ENCODE results near the gene SUCO. TPM values are rescaled to one million over a fixed set of nuclear protein-coding genes. Genes with fewer than 3 reads are reported as not detected.

SUCO gene, protein sequence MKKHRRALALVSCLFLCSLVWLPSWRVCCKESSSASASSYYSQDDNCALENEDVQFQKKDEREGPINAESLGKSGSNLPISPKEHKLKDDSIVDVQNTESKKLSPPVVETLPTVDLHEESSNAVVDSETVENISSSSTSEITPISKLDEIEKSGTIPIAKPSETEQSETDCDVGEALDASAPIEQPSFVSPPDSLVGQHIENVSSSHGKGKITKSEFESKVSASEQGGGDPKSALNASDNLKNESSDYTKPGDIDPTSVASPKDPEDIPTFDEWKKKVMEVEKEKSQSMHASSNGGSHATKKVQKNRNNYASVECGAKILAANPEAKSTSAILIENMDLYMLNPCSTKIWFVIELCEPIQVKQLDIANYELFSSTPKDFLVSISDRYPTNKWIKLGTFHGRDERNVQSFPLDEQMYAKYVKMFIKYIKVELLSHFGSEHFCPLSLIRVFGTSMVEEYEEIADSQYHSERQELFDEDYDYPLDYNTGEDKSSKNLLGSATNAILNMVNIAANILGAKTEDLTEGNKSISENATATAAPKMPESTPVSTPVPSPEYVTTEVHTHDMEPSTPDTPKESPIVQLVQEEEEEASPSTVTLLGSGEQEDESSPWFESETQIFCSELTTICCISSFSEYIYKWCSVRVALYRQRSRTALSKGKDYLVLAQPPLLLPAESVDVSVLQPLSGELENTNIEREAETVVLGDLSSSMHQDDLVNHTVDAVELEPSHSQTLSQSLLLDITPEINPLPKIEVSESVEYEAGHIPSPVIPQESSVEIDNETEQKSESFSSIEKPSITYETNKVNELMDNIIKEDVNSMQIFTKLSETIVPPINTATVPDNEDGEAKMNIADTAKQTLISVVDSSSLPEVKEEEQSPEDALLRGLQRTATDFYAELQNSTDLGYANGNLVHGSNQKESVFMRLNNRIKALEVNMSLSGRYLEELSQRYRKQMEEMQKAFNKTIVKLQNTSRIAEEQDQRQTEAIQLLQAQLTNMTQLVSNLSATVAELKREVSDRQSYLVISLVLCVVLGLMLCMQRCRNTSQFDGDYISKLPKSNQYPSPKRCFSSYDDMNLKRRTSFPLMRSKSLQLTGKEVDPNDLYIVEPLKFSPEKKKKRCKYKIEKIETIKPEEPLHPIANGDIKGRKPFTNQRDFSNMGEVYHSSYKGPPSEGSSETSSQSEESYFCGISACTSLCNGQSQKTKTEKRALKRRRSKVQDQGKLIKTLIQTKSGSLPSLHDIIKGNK (N-terminal part only)
- total RNA-seq (2016; rRNA removed; fragmentation: Illumina TruSeq; extraction: Trizol) (17.0 and 25.5 TPM in 2 replicates), polyA plus RNA-seq (2011; rRNA removed) (9.7 and 12.6 TPM in 2 replicates), polyA minus RNA-seq (2011; rRNA and poly(A)+ RNA removed; ENCODE audit: low replicate concordance) (7.9 and 9.5 TPM in 2 replicates), Bru-seq, nascent RNA (percentile 91 among the genes with signal in this experiment), BruChase-seq, experiment 1, labeled RNA remaining after a 6-hour chase (percentile 85 among the genes with signal in this experiment), BruChase-seq, experiment 2, labeled RNA remaining after a 2-hour chase (percentile 84 among the genes with signal in this experiment)
- total RNA-seq (2016; cell fraction: cytosol; rRNA removed; fragmentation: Illumina TruSeq; extraction: Trizol; ENCODE audit: low read depth): 65.9 and 70.2 TPM in 2 replicates
- 13.9 and 25.8 TPM in 2 replicates for total RNA-seq (2016; cell fraction: insoluble cytoplasmic fraction; rRNA removed; fragmentation: Illumina TruSeq; extraction: Trizol)
- 31.7 and 38.0 TPM in 2 replicates for total RNA-seq (2016; cell fraction: membrane; rRNA removed; fragmentation: Illumina TruSeq; extraction: Trizol)
- total RNA-seq (2016; cell fraction: nucleus; rRNA removed; fragmentation: Illumina TruSeq; extraction: Trizol): 35.3 and 38.4 TPM in 2 replicates
- 3.5 and 6.2 TPM in 2 replicates for polyA plus RNA-seq (2011; cell fraction: cytosol; rRNA removed)
- polyA plus RNA-seq (2011; cell fraction: nucleus; rRNA removed): 8.8 and 9.3 TPM in 2 replicates
- polyA plus RNA-seq (2012): 13.9 and 15.7 TPM in 2 replicates
- polyA plus RNA-seq (2016; cell fraction: cytosol; fragmentation: Illumina TruSeq; extraction: Trizol; ENCODE audit: low read depth): 0.59 and 1.2 TPM in 2 replicates
- polyA plus RNA-seq (2016; cell fraction: insoluble cytoplasmic fraction; fragmentation: Illumina TruSeq; extraction: Trizol; ENCODE audit: low read depth): 7.9 and 9.1 TPM in 2 replicates
- polyA plus RNA-seq (2016; cell fraction: membrane; fragmentation: Illumina TruSeq; extraction: Trizol; ENCODE audit: low read depth): 2.2 and 2.3 TPM in 2 replicates
- polyA plus RNA-seq (2016; cell fraction: nucleus; fragmentation: Illumina TruSeq; extraction: Trizol; ENCODE audit: insufficient read depth, low read depth): 30.4 and 33.6 TPM in 2 replicates
- 16.8 and 28.4 TPM in 2 replicates for polyA minus RNA-seq (2011; cell fraction: cytosol; rRNA and poly(A)+ RNA removed)
- 75.8 and 83.0 TPM in 2 replicates for polyA minus RNA-seq (2011; cell fraction: nucleus; rRNA and poly(A)+ RNA removed)
- long read RNA-seq, experiment 1, partial matches to known transcripts: 2 of 4 reads
- long read RNA-seq, experiment 1, other reads (novel, unspliced or antisense): 1 of 4 reads
- long read RNA-seq, experiment 2, partial matches to known transcripts: 1 of 22 reads
- long read RNA-seq, experiment 2, other reads (novel, unspliced or antisense): 21 of 22 reads

DNA sequence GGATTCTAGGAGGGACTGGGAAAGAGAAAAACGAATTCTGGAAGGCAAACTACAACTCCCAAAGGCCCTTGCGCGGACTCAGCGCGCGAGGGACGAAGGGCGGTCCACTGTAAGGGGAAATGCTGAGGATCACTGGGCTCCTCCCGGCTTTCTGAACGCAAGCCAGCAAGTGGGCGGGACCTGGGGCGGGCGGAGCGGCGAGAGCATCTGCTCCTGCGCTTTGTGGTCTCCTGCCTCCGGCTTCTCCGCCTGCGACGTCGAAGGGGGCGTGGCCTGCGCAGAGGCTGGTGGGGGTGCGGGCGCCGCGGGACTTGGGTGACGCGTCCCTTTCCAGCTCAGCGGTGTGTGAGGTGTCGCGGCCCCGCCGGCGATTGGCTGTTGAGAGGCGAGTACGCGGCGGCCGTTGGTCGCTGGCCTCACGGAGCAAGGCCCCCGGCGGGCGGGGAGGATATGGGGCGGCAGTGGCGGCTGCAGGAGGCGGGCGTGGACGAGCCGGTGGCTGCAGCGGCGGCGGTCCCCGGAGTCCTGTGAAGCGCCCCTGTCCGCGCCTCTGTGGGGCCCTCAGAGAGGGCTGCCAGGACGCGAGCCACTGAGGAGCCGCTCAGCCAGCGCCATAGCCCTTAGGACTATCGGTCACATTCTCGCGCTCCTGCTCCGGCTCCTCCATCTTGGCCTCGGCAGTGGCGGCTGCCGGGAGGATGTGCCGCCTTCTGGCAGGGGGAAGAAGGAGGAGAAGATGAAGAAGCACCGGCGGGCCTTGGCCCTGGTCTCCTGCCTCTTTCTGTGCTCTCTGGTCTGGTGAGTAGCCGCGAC lies at the start of gene SUCO:
TSS of gene SUCO (plus strand) at position 451 of the 813 bp plus-strand sequence. CDS start at position 737, 286 bp downstream.
- Histone ChIP-seq H3K4me2 (ENCODE audit: low read depth, low read length) (peak within 1 kb of the TSS; percentile 84), H3K9me3 (ENCODE audit: low read length) (no peaks in the 10 kb centered on the region), H3K27me3 (ENCODE audit: control insufficient read depth in 1 of 2, insufficient read depth in 2 of 2, low read length in 2 of 2) (no peaks in the 10 kb centered on the region; a peak in 1 of 5 replicates), H3K4me1 (ENCODE audit: insufficient read depth, low read length) (peaks cover 53% of the 10 kb centered on the region), H3K4me3 (replicated peaks in 1 of 3; ENCODE audit: insufficient read depth in 1 of 3, low read depth in 2 of 3, low read length in 3 of 3) (peak within 1 kb of the TSS; percentile 90 to 98 (median 91)), H4K20me1 (ENCODE audit: insufficient read depth, low read length) (peaks cover 6% of the 10 kb centered on the region), H3K27ac (ENCODE audit: extremely low read length, insufficient read depth, low read length) (peak within 1 kb of the TSS; percentile 95), H3K36me3 (replicated peaks in 1 of 2; ENCODE audit: control insufficient read depth in 1 of 2, insufficient read depth in 2 of 2, low read length in 2 of 2) (no peaks in the 10 kb centered on the region; a peak in 1 of 5 replicates), H3K79me2 (ENCODE audit: insufficient read depth, low read length) (peaks cover 48% of the 10 kb centered on the region), H2AFZ (ENCODE audit: low read length) (peak within 1 kb of the TSS; percentile 95), H3K9ac (ENCODE audit: insufficient read depth, low read depth, low read length) (peak within 1 kb of the TSS; percentile 89)
- in situ Hi-C loops (cut with HindIII; ENCODE audit: extremely low pct_ligation_motif_present, low pct_unique_long_range_greater_than_20kb): loop anchor here (5.0 kb wide), 1 partner anchor 61 kb away; no protein-coding TSS in a partner anchor
- peak; percentile 96 for DNase-seq (ENCODE audit: low spot score)
- intact Hi-C loops (cut with micrococcal nuclease; ENCODE audit: unreplicated experiment): loop anchor here (1.0 to 2.0 kb wide), 4 partner anchors 34 to 186 kb away; no protein-coding TSS in a partner anchor
- WGBS (ENCODE audit: low lambda C conversion rate): 2% methylated on average over 21 of the region's 74 CpGs
- no peak for FAIRE-seq
- POLR2A ChIA-PET: interaction anchor here (0.7 to 1.5 kb wide), 32 partner anchors 9 to 944 kb away, joined by 3 to 96 read pairs (median 4); partner anchors contain the start of genes PIGC and PRDX6
- no TSS peak for BruUV-seq (replicated peaks)
- CTCF ChIA-PET (ENCODE audit: low intra/inter-chr PET ratio, low total read pairs): interaction anchor here (1.7 kb wide), 1 partner anchor 83 kb away, joined by 7 read pairs; no protein-coding TSS in a partner anchor
- ATAC-seq: peak; percentile 95
- TF ChIP-seq ZNF20 (CRISPR knock-in tag; IDR thresholded peaks at IDR 0.05) (0 out of 2 replicates have a peak, but pooled peaks have one; percentile 61), IKZF1 (IDR thresholded peaks at IDR 0.05) (no peak), ZNF12 (CRISPR knock-in tag; IDR thresholded peaks at IDR 0.05) (no peak), ZFP36L1 (CRISPR knock-in tag; IDR thresholded peaks at IDR 0.05) (no peak; the same call in 1 of the 2 replicates), KDM1A (CRISPR knock-in tag; IDR thresholded peaks at IDR 0.05) (no peak), ZNF33B (CRISPR knock-in tag; IDR thresholded peaks at IDR 0.05) (no peak; the same call in 1 of the 2 replicates), SIN3B (IDR thresholded peaks at IDR 0.05; ENCODE audit: low read length) (no peak), SALL1 (CRISPR knock-in tag; IDR thresholded peaks at IDR 0.05) (peak; percentile 82)
- TF ChIP-seq, protein P1, sequence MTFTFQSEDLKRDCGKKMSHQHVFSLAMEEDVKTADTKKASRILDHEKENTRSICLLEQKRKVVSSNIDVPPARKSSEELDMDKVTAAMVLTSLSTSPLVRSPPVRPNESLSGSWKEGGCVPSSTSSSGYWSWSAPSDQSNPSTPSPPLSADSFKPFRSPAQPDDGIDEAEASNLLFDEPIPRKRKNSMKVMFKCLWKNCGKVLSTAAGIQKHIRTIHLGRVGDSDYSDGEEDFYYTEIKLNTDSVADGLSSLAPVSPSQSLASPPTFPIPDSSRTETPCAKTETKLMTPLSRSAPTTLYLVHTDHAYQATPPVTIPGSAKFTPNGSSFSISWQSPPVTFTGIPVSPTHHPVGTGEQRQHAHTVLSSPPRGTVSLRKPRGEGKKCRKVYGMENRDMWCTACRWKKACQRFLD (CRISPR knock-in tag; IDR thresholded peaks at IDR 0.05; ENCODE audit: borderline replicate concordance): peak; percentile 76
- TF ChIP-seq, protein P2, sequence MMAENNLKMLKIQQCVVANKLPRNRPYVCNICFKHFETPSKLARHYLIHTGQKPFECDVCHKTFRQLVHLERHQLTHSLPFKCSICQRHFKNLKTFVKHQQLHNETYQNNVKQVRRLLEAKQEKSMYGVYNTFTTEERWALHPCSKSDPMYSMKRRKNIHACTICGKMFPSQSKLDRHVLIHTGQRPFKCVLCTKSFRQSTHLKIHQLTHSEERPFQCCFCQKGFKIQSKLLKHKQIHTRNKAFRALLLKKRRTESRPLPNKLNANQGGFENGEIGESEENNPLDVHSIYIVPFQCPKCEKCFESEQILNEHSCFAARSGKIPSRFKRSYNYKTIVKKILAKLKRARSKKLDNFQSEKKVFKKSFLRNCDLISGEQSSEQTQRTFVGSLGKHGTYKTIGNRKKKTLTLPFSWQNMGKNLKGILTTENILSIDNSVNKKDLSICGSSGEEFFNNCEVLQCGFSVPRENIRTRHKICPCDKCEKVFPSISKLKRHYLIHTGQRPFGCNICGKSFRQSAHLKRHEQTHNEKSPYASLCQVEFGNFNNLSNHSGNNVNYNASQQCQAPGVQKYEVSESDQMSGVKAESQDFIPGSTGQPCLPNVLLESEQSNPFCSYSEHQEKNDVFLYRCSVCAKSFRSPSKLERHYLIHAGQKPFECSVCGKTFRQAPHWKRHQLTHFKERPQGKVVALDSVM (CRISPR knock-in tag; IDR thresholded peaks at IDR 0.05): peak; percentile 54

Measured in HepG2 (cell line).